Measurements from ENCODE around the gene RMRP. TPM values are rescaled to one million over a fixed set of nuclear protein-coding genes. Genes with fewer than 3 reads are reported as not detected.

The RMRP gene
- total RNA-seq, 2 donors from 2014 or later, result 1,879 to 13,864 TPM

GRCh38 chr9:35703906-35704672 is 46.3 kb upstream of the RMRP start:
- TF ChIP-seq POLR2A (IDR thresholded peaks at IDR 0.05), result no peak
- TF ChIP-seq CTCF (IDR thresholded peaks at IDR 0.05), result no peak
- no peak for TF ChIP-seq POLR2AphosphoS5 (IDR thresholded peaks at IDR 0.05)
- Histone ChIP-seq H3K9me3 (no peaks in the 10 kb centered on the region), H3K4me1 (replicated peaks) (no peaks in the 10 kb centered on the region), H3K4me3 (no peak overlapping the region), H3K27me3 (replicated peaks; ENCODE audit: insufficient read depth) (no peaks in the 10 kb centered on the region), H3K36me3 (peaks cover 67 to 75% of the 10 kb centered on the region in 2 donors), H3K27ac (no peak overlapping the region)
- DNase-seq (ENCODE audit: low spot score), result no peak
- intact Hi-C loops (cut with DNase I), result no loop called here
- 93% methylated on average over 26 of the region's 26 CpGs for WGBS

DNA sequence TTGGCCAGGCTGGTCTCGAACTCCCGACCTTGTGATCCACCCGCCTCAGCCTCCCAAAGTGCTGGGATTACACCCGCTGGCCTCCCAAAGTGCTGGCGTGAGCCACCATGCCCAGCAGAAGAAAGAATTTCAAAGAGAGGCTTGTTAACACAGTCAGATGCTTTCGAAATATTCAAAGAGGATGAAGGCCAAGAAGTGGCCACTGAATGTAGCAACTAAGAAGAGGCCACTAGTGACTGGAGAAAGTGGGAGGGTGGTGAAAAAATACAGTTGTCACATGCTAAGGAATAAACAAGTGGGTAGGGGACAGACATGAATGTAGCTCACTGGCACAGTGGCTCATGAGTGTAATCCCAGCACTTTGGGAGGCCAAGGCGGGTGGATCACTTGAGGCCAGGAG is 44.9 kb upstream of the RMRP start:
- Histone ChIP-seq H3K27ac (no peak overlapping the region), H3K36me3 (peaks cover 72 to 80% of the 10 kb centered on the region in 2 donors), H3K27me3 (replicated peaks; ENCODE audit: insufficient read depth) (no peaks in the 10 kb centered on the region), H3K9me3 (no peaks in the 10 kb centered on the region), H3K4me3 (no peak overlapping the region), H3K4me1 (replicated peaks) (no peaks in the 10 kb centered on the region)
- TF ChIP-seq CTCF (IDR thresholded peaks at IDR 0.05), result no peak
- no peak for TF ChIP-seq POLR2AphosphoS5 (IDR thresholded peaks at IDR 0.05)
- no peak for DNase-seq (ENCODE audit: low spot score)
- WGBS, result 98% methylated on average over 7 of the region's 7 CpGs
- intact Hi-C loops (cut with DNase I), result no loop called here

- no peak overlapping the region for H3K27ac ChIP-seq
- DNase-seq (ENCODE audit: low spot score), result no peak
- H3K4me1 ChIP-seq (replicated peaks), result no peaks in the 10 kb centered on the region
- no peak overlapping the region for H3K4me3 ChIP-seq
- H3K36me3 ChIP-seq, result peaks cover 55 to 64% of the 10 kb centered on the region in 2 donors
- intact Hi-C loops (cut with DNase I), result no loop called here
- H3K27me3 ChIP-seq (replicated peaks; ENCODE audit: insufficient read depth), result no peaks in the 10 kb centered on the region
- no peak for TF ChIP-seq POLR2AphosphoS5 (IDR thresholded peaks at IDR 0.05)
- TF ChIP-seq CTCF (IDR thresholded peaks at IDR 0.05), result no peak
- TF ChIP-seq POLR2A (IDR thresholded peaks at IDR 0.05), result no peak
- no peaks in the 10 kb centered on the region for H3K9me3 ChIP-seq
Observed at GRCh38 chr9:35700942-35701341, 43.1 kb upstream of the RMRP start.

DNA sequence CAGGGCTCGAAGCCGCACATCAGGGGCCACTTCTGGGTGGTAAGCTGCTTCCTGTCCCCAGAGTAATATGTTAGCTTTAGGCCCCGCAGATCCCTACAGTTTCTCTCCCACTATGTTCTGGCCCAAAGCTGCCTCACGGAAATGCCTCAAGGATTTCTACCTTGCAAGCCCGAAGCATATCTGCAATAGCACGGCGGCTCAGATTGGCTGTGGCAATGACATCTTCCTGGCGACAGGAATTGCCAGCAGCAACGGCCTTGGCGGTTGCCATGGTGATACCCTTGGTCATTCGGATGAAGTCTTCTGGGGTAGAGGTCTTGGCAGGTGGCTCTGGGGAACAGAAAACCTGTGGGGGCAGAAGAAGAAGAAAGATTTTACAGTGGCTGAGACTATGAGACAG is 42.2 kb upstream of the RMRP start:
- no peaks in the 10 kb centered on the region for H3K4me1 ChIP-seq (replicated peaks)
- H3K4me3 ChIP-seq, result no peak overlapping the region
- no peak overlapping the region for H3K27ac ChIP-seq
- no peaks in the 10 kb centered on the region for H3K9me3 ChIP-seq
- H3K36me3 ChIP-seq, result peaks cover 47 to 55% of the 10 kb centered on the region in 2 donors
- 84% methylated on average over 11 of the region's 11 CpGs for WGBS
- H3K27me3 ChIP-seq (replicated peaks; ENCODE audit: insufficient read depth), result no peaks in the 10 kb centered on the region
- DNase-seq (ENCODE audit: low spot score), result no peak
- no peak for TF ChIP-seq CTCF (IDR thresholded peaks at IDR 0.05)
- TF ChIP-seq POLR2A (IDR thresholded peaks at IDR 0.05), result no peak
- no peak for TF ChIP-seq POLR2AphosphoS5 (IDR thresholded peaks at IDR 0.05)
- intact Hi-C loops (cut with DNase I), result no loop called here

- intact Hi-C loops (cut with DNase I), result loop anchor here (5.0 to 10.0 kb wide), 2 partner anchors 36 to 93 kb away; partner anchors contain the start of gene TESK1
- Histone ChIP-seq H3K27ac (peak overlapping the region in 1 of 2 donors; percentile 42), H3K9me3 (no peaks in the 10 kb centered on the region), H3K4me3 (no peak overlapping the region), H3K27me3 (replicated peaks; ENCODE audit: insufficient read depth) (no peaks in the 10 kb centered on the region), H3K4me1 (replicated peaks) (no peaks in the 10 kb centered on the region), H3K36me3 (peaks cover 29 to 37% of the 10 kb centered on the region in 2 donors)
- no peak for TF ChIP-seq CTCF (IDR thresholded peaks at IDR 0.05)
- no peak for TF ChIP-seq POLR2A (IDR thresholded peaks at IDR 0.05)
- TF ChIP-seq POLR2AphosphoS5 (IDR thresholded peaks at IDR 0.05), result no peak
- DNase-seq (ENCODE audit: low spot score), result no peak
- WGBS, result 94% methylated on average over 5 of the region's 5 CpGs
Observed at GRCh38 chr9:35698231-35698630, 40.4 kb upstream of the RMRP start.

Data from prostate gland (tissue), 2 donors.